OCI-LY7 (cell line): ENCODE measurements around the gene EME1. TPM values are rescaled to one million over a fixed set of nuclear protein-coding genes. Genes with fewer than 3 reads are reported as not detected.
A peak's percentile ranks its signal among the peaks of the same experiment; 100 is the strongest.

Experiments used
- BruUV-seq: library from RNA; stranded (reverse); fragments of 400-500 nt; replicated peaks from 2 replicates; lab custom pipeline; 2021; lab: Mats Ljungman, UMichigan
- CTCF ChIA-PET: fragments of 300-600 bp; sonication (Branson Sonifier 250); formaldehyde crosslinking; loops from one replicate; lab custom pipeline; 2022; ENCODE audit warnings: antibody characterized with exemption; ENCODE audit not compliant: unreplicated experiment; lab: Charles Lee
- POLR2A ChIA-PET: fragments of 300-600 bp; sonication (Branson Sonifier 250); formaldehyde crosslinking; loops from one replicate; lab custom pipeline; 2022; ENCODE audit warnings: antibody characterized with exemption; lab: Charles Lee
- DNase-seq: peaks from one replicate; pipeline ENCODE4 v3.0.0-alpha.2; 2015; ENCODE audit warnings: low spot score
- H2AFZ ChIP-seq: fragments of 200-600 bp; sonication (generic), shearing (Covaris generic); 2 replicates; pipeline ENCODE4 v1.6.1; 2014; ENCODE audit warnings: mild to moderate bottlenecking, antibody characterized with exemption, low read length, moderate library complexity
- H3K27ac ChIP-seq: fragments of 200-600 bp; sonication (generic); 2 replicates; pipeline ENCODE4 v1.5.1; 2014; ENCODE audit warnings: mixed run types, low read depth, mild to moderate bottlenecking, moderate library complexity, low read length, inconsistent platforms; ENCODE audit not compliant: poor library complexity, severe bottlenecking
- H3K36me3 ChIP-seq: fragments of 200-600 bp; sonication (generic); 2 replicates; pipeline ENCODE4 v1.6.1; 2014; ENCODE audit warnings: mild to moderate bottlenecking, antibody characterized with exemption, low read length, moderate library complexity, mixed read lengths; ENCODE audit not compliant: insufficient read depth
- H3K4me1 ChIP-seq: fragments of 200-600 bp; sonication (generic); 2 replicates; pipeline ENCODE4 v1.5.1; 2014; ENCODE audit warnings: mild to moderate bottlenecking, low read length; ENCODE audit not compliant: insufficient read depth, poor library complexity, severe bottlenecking
- H3K4me2 ChIP-seq: fragments of 200-600 bp; sonication (generic); 2 replicates; pipeline ENCODE4 v1.6.1; 2014; ENCODE audit warnings: mild to moderate bottlenecking, low read length
- H3K4me3 ChIP-seq: fragments of 200-600 bp; sonication (generic); 2 replicates; pipeline ENCODE4 v1.5.1; 2014; ENCODE audit warnings: mild to moderate bottlenecking, low read depth, low read length; ENCODE audit not compliant: poor library complexity, severe bottlenecking
- H3K79me2 ChIP-seq: fragments of 200-600 bp; sonication (generic); 2 replicates; pipeline ENCODE4 v1.6.1; 2016; ENCODE audit warnings: low read depth, mild to moderate bottlenecking, low read length, moderate library complexity, mixed read lengths; ENCODE audit not compliant: insufficient read depth
- H3K9me2 ChIP-seq: fragments of 200-600 bp; sonication (generic); 2 replicates; pipeline ENCODE4 v1.6.1; 2016; ENCODE audit warnings: mild to moderate bottlenecking, low read length, mixed read lengths; ENCODE audit not compliant: insufficient read depth
- H3K9me3 ChIP-seq: fragments of 200-600 bp; sonication (generic); 2 replicates; pipeline ENCODE4 v1.6.1; 2014; ENCODE audit warnings: mild to moderate bottlenecking, mixed run types, low read length, mixed read lengths
- H4K20me1 ChIP-seq: fragments of 200-600 bp; sonication (generic); 2 replicates; pipeline ENCODE4 v1.6.1; 2014; ENCODE audit warnings: mild to moderate bottlenecking, antibody characterized with exemption, low read length, moderate library complexity, mixed read lengths; ENCODE audit not compliant: insufficient read depth
- EZH2phosphoT487 ChIP-seq: fragments of 200-600 bp; sonication (generic); IDR thresholded peaks from 2 replicates; pipeline ENCODE4 v1.6.1; 2018; ENCODE audit warnings: low read depth, borderline replicate concordance, mild to moderate bottlenecking, mixed run types, antibody characterized with exemption, low read length, moderate library complexity, mixed read lengths
- intact Hi-C: fragments of 100-400 bp; cut with micrococcal nuclease; formaldehyde crosslinking; loops from one replicate; pipeline ENCODE4 v1.10.0; 2022; ENCODE audit not compliant: unreplicated experiment
- total RNA-seq, 2 experiments: library from RNA; depleted of rRNA in 1 of 2; stranded (reverse); fragments of >200 nt in 1 of 2; shearing (Covaris generic) in 1 of 2; gene quantifications; 2 replicates each; pipeline ENCODE4 v1.2.3, GENCODE V29; 2014 to 2022
- TF ChIP-seq, protein P1 (sequence below): fragments of 200-600 bp; sonication (generic); conservative IDR thresholded peaks from 2 replicates; pipeline ENCODE4 v1.5.1; 2014; ENCODE audit warnings: mild to moderate bottlenecking, antibody characterized with exemption, low read length, moderate library complexity, mixed read lengths

The EME1 gene
- total RNA-seq, 2 experiments from 2014 or later = 25.2 to 34.2 TPM

DNA sequence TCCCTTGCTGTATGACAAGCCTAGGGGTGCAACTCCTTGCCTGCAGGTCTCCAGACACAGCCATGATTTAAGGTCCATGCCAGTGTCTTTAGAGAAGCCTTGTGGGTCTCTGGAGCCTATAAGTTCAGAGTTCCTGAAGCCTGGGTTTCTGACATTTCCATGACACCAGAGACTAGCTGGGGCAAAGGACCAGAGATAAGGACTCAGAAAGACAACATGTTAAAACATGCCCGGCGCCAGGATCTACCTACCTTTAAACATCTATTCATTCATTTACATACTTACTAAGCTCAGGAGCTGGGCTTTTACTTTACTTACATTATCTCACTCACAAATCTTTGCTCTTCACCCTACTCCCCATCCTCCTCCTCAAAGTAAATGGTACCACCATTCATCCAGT, 1.5 kb upstream of the EME1 start:
- no peak overlapping the region for H2AFZ ChIP-seq
- peak overlapping the region; percentile 91 for H3K4me3 ChIP-seq
- BruUV-seq = no TSS peak
- POLR2A ChIA-PET = interaction anchor here (0.9 to 4.7 kb wide), 4 partner anchors 10 to 26 kb away, joined by 3 to 33 read pairs (median 16); partner anchors contain the start of gene LRRC59
- no peak overlapping the region for H3K27ac ChIP-seq
- intact Hi-C loops = no loop called here
- TF ChIP-seq, protein P1, sequence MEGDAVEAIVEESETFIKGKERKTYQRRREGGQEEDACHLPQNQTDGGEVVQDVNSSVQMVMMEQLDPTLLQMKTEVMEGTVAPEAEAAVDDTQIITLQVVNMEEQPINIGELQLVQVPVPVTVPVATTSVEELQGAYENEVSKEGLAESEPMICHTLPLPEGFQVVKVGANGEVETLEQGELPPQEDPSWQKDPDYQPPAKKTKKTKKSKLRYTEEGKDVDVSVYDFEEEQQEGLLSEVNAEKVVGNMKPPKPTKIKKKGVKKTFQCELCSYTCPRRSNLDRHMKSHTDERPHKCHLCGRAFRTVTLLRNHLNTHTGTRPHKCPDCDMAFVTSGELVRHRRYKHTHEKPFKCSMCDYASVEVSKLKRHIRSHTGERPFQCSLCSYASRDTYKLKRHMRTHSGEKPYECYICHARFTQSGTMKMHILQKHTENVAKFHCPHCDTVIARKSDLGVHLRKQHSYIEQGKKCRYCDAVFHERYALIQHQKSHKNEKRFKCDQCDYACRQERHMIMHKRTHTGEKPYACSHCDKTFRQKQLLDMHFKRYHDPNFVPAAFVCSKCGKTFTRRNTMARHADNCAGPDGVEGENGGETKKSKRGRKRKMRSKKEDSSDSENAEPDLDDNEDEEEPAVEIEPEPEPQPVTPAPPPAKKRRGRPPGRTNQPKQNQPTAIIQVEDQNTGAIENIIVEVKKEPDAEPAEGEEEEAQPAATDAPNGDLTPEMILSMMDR = no peak
- no peak for TF ChIP-seq EZH2phosphoT487
- no peaks in the 10 kb centered on the region for H4K20me1 ChIP-seq
- H3K79me2 ChIP-seq = peaks cover 27% of the 10 kb centered on the region
- no peaks in the 10 kb centered on the region for H3K9me3 ChIP-seq
- peaks cover 71% of the 10 kb centered on the region for H3K36me3 ChIP-seq
- peak overlapping the region; percentile 77 for H3K4me2 ChIP-seq
- peaks cover 15% of the 10 kb centered on the region for H3K4me1 ChIP-seq
- DNase-seq = no peak
- CTCF ChIA-PET = no interaction called here
- no peaks in the 10 kb centered on the region for H3K9me2 ChIP-seq

DNA sequence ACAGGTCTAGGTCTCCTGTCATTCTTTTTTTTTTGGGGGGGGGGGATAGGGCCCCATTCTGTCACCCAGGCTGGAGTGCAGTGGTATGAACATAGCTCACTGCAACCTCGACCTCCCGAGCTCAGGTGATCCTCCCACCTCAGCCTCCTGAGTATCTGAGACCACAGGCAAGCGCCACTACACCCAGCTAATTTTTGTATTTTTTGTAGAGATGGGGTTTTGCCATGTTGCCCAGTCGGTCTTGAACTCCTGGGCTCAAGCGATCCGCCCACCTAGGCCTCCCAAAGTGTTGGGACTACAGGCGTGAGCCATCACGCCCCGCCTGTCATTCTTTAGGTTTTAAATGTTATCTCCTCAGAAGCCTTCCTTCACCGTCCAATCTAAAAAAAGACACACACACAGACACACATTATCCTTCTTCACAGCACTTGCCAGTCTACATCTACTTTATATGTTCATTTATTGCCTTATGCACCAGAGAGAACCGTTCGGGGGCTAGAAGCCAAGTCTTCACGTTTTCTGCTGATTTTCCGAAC, 739 bp upstream of the EME1 start:
- Histone ChIP-seq H3K79me2 (peaks cover 27% of the 10 kb centered on the region), H3K4me2 (peak overlapping the region; percentile 77), H3K9me3 (no peaks in the 10 kb centered on the region), H3K4me1 (peaks cover 15% of the 10 kb centered on the region), H3K4me3 (peak overlapping the region; percentile 91), H4K20me1 (no peaks in the 10 kb centered on the region), H3K9me2 (no peaks in the 10 kb centered on the region), H3K27ac (peak overlapping the region; percentile 83), H3K36me3 (peaks cover 70% of the 10 kb centered on the region), H2AFZ (peak overlapping the region; percentile 77)
- no peak for DNase-seq
- TF ChIP-seq, protein P1 = no peak
- ChIA-PET POLR2A (interaction anchor here (0.9 to 4.7 kb wide), 4 partner anchors 9 to 25 kb away, joined by 3 to 33 read pairs (median 16); partner anchors contain the start of gene LRRC59), CTCF (interaction anchor here (0.6 kb wide), 1 partner anchor 106 kb away, joined by 3 read pairs; no protein-coding TSS in a partner anchor)
- BruUV-seq = TSS peak; percentile 64
- intact Hi-C loops = loop anchor here (1.0 kb wide), 1 partner anchor 25 kb away; the partner anchor contains the start of gene LRRC59

DNA sequence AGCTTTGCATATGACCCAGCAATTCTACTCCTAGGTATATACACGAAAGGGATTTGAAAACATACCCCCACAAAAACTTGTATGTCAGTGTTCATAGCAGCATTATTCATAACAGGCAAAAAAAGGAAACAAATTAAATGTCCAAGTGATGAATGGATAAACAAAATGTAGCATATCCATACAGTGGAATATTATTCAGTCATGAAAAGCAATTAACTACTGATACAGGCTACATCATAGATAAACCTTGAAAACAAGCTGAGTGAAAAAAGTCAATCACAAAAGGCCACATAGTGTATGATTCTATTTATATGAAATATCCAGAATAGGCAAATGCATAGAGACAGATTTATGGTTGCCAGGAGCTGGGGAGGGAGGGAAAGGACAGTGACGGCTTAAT, 676 bp downstream of the EME1 start:
- no TSS peak for BruUV-seq
- Histone ChIP-seq H3K36me3 (peaks cover 66% of the 10 kb centered on the region), H3K4me3 (peak overlapping the region; percentile 91), H3K9me3 (no peaks in the 10 kb centered on the region), H3K79me2 (peaks cover 27% of the 10 kb centered on the region), H2AFZ (peak overlapping the region; percentile 77; the same call in 1 of the 2 replicates), H3K27ac (peak overlapping the region; percentile 83), H3K4me2 (peak overlapping the region; percentile 77), H3K9me2 (no peaks in the 10 kb centered on the region), H3K4me1 (peaks cover 15% of the 10 kb centered on the region), H4K20me1 (no peaks in the 10 kb centered on the region)
- TF ChIP-seq, protein P1 = no peak
- no peak for TF ChIP-seq EZH2phosphoT487
- ChIA-PET POLR2A (interaction anchor here (0.6 to 4.7 kb wide), 7 partner anchors 8 to 293 kb away, joined by 3 to 33 read pairs (median 8); partner anchors contain the start of gene LRRC59), CTCF (interaction anchor here (1.0 kb wide), 1 partner anchor 24 kb away, joined by 4 read pairs; the partner anchor contains the start of gene LRRC59)
- DNase-seq = no peak
- intact Hi-C loops = no loop called here
